IMR-90 (cell line): ENCODE results near the gene TEX2. TPM values are rescaled to one million over a fixed set of nuclear protein-coding genes. Genes with fewer than 3 reads are reported as not detected.

ENCODE experiments used
- ATAC-seq: fragments of 200-7000 bp; cut with Tn5 transposase; 2 replicates; pipeline ENCODE4 v1.9.1; 2020; ENCODE audit warnings: low read depth, mild to moderate bottlenecking, moderate library complexity
- BruUV-seq: library from RNA; stranded (reverse); fragments of 400-500 nt; replicated peaks from 2 replicates; lab custom pipeline; 2021; lab: Mats Ljungman, UMichigan
- CTCF ChIA-PET: fragments of 300-600 bp; formaldehyde crosslinking; extraction: SDS; loops from one replicate; lab custom pipeline; 2021; ENCODE audit warnings: antibody characterized with exemption; lab: Yijun Ruan, JAX
- POLR2A ChIA-PET: fragments of 300-600 bp; sonication (Branson Sonifier 250); formaldehyde crosslinking; loops from one replicate; lab custom pipeline; 2022; ENCODE audit warnings: antibody characterized with exemption; ENCODE audit not compliant: unreplicated experiment; lab: Charles Lee
- DNase-seq: peaks from one replicate; pipeline ENCODE4 v3.0.0; 2013
- H2AFZ ChIP-seq: replicated peaks from 2 replicates; pipeline ENCODE3; 2013; ENCODE audit warnings: low read length, mild to moderate bottlenecking; ENCODE audit not compliant: poor library complexity
- H2AK5ac ChIP-seq: 2 replicates; pipeline ENCODE4 v1.6.1; 2013; ENCODE audit warnings: low read depth, low read length, inconsistent platforms
- H2AK9ac ChIP-seq: replicated peaks from 2 replicates; pipeline ENCODE3; 2013; ENCODE audit warnings: mild to moderate bottlenecking, low read depth, low read length, moderate library complexity; ENCODE audit not compliant: poor library complexity
- H2BK120ac ChIP-seq: 2 replicates; pipeline ENCODE4 v1.6.1; 2013; ENCODE audit warnings: low read depth, low read length, inconsistent platforms
- H2BK15ac ChIP-seq: 3 replicates; pipeline ENCODE4 v1.6.1; 2013; ENCODE audit warnings: low read depth, low read length, inconsistent platforms
- H2BK20ac ChIP-seq: 2 replicates; pipeline ENCODE4 v1.6.1; 2013; ENCODE audit warnings: low read depth, mild to moderate bottlenecking, inconsistent platforms, low read length, moderate library complexity
- H2BK5ac ChIP-seq: 2 replicates; pipeline ENCODE4 v1.6.1; 2013; ENCODE audit warnings: mild to moderate bottlenecking, low read depth, low read length, inconsistent platforms; ENCODE audit not compliant: poor library complexity, severe bottlenecking
- H3K14ac ChIP-seq: replicated peaks from 2 replicates; pipeline ENCODE4 v1.6.1; 2013; ENCODE audit warnings: low read depth, low read length, inconsistent platforms
- H3K18ac ChIP-seq: 2 replicates; pipeline ENCODE4 v1.6.1; 2013; ENCODE audit warnings: low read depth, low read length, control low read depth
- H3K23ac ChIP-seq: 2 replicates; pipeline ENCODE4 v1.6.1; 2013; ENCODE audit warnings: low read depth, low read length, inconsistent platforms
- H3K27ac ChIP-seq: 2 replicates; pipeline ENCODE4 v1.5.1; 2013; ENCODE audit warnings: mild to moderate bottlenecking, control low read depth, low read length; ENCODE audit not compliant: insufficient read depth
- H3K27me3 ChIP-seq: 2 replicates; pipeline ENCODE4 v1.6.1; 2013; ENCODE audit warnings: low read length; ENCODE audit not compliant: control insufficient read depth, insufficient read depth
- H3K36me3 ChIP-seq: 2 replicates; pipeline ENCODE4 v1.6.1; 2013; ENCODE audit warnings: low read length, mixed read lengths; ENCODE audit not compliant: control insufficient read depth, insufficient read depth
- H3K4ac ChIP-seq: 2 replicates; pipeline ENCODE4 v1.6.1; 2013; ENCODE audit warnings: low read depth, low read length, inconsistent platforms
- H3K4me1 ChIP-seq: 2 replicates; pipeline ENCODE4 v1.6.1; 2013; ENCODE audit warnings: low read length, mixed read lengths; ENCODE audit not compliant: control insufficient read depth, insufficient read depth
- H3K4me2 ChIP-seq: 2 replicates; pipeline ENCODE4 v1.6.1; 2013; ENCODE audit warnings: low read depth, mild to moderate bottlenecking, control low read depth, low read length, moderate library complexity
- H3K4me3 ChIP-seq: 2 replicates; pipeline ENCODE4 v1.5.1; 2013; ENCODE audit warnings: low read depth, mild to moderate bottlenecking, control low read depth, low read length, moderate library complexity; ENCODE audit not compliant: insufficient read depth
- H3K56ac ChIP-seq: 2 replicates; pipeline ENCODE4 v1.6.1; 2013; ENCODE audit warnings: low read length, inconsistent platforms; ENCODE audit not compliant: insufficient read depth; ENCODE audit errors: extremely low read depth
- H3K79me1 ChIP-seq, 2 experiments: 2 replicates each; pipeline ENCODE4 v1.6.1; 2013; ENCODE audit warnings: low read length in 2 of 2, inconsistent platforms in 1 of 2, low read depth in 1 of 2
- H3K9ac ChIP-seq: 2 replicates; pipeline ENCODE4 v1.6.1; 2013; ENCODE audit warnings: low read depth, low read length, control low read depth
- H3K9me1 ChIP-seq: 2 replicates; pipeline ENCODE4 v1.6.1; 2013; ENCODE audit warnings: low read length, inconsistent platforms; ENCODE audit not compliant: insufficient read depth
- H3K9me3 ChIP-seq: 2 replicates; pipeline ENCODE4 v1.6.1; 2013; ENCODE audit warnings: low read length; ENCODE audit not compliant: control insufficient read depth, insufficient read depth
- H4K20me1 ChIP-seq: 2 replicates; pipeline ENCODE4 v1.6.1; 2013; ENCODE audit warnings: low read length, inconsistent platforms; ENCODE audit not compliant: insufficient read depth
- H4K5ac ChIP-seq: 2 replicates; pipeline ENCODE4 v1.6.1; 2013; ENCODE audit warnings: mild to moderate bottlenecking, low read depth, low read length, control low read depth
- H4K8ac ChIP-seq, 2 experiments: 2 replicates each; pipeline ENCODE4 v1.6.1; 2013; ENCODE audit warnings: low read depth in 2 of 2, low read length in 2 of 2, control low read depth in 1 of 2, inconsistent platforms in 1 of 2
- H4K91ac ChIP-seq: 2 replicates; pipeline ENCODE4 v1.6.1; 2013; ENCODE audit warnings: low read depth, low read length, inconsistent platforms; ENCODE audit not compliant: insufficient read depth
- MAZ ChIP-seq: IDR thresholded peaks from 2 replicates; pipeline ENCODE4 v1.6.1; 2012; ENCODE audit warnings: low read depth, mild to moderate bottlenecking, low read length, improper control_type of control experiment, moderate library complexity, borderline replicate concordance
- NFE2L2 ChIP-seq: fragments of 150-350 bp; IDR thresholded peaks from 2 replicates; pipeline ENCODE4 v1.6.1; 2016; ENCODE audit warnings: low read depth, mild to moderate bottlenecking, low read length
- RCOR1 ChIP-seq: IDR thresholded peaks from 2 replicates; pipeline ENCODE4 v1.6.1; 2012; ENCODE audit warnings: mild to moderate bottlenecking, low read length, improper control_type of control experiment; ENCODE audit not compliant: insufficient replicate concordance
- RFX5 ChIP-seq: IDR thresholded peaks from 2 replicates; pipeline ENCODE4 v1.8.0; 2012; ENCODE audit warnings: low read depth, mild to moderate bottlenecking, low read length, moderate library complexity
- SMC3 ChIP-seq: fragments of 150-350 bp; IDR thresholded peaks from 2 replicates; pipeline ENCODE4 v1.6.1; 2016; ENCODE audit warnings: low read depth, mild to moderate bottlenecking, antibody characterized with exemption, low read length, moderate library complexity
- WGBS, 2 experiments: methylation state at CpG; one replicate each; pipeline versions ENCODE4 v1.1.5 to v1.1.7; 2013; ENCODE audit warnings: missing lambda C conversion rate in 2 of 2; ENCODE audit not compliant: insufficient read length in 1 of 2; ENCODE audit errors: extremely low coverage in 2 of 2; 5-methylcytosine and 5-hydroxymethylcytosine counted together
- dilution Hi-C: fragments of 300-500 bp; cut with HindIII; formaldehyde crosslinking; loops from one replicate; pipeline ENCODE4 v1.14.3; 2018; ENCODE audit warnings: low sequenced_read_pairs; ENCODE audit not compliant: unreplicated experiment
- in situ Hi-C: fragments of 300-500 bp; cut with MboI; formaldehyde crosslinking; loops from 3 replicates; pipeline ENCODE4 v1.14.3; 2019; ENCODE audit warnings: low sequenced_read_pairs, inconsistent platforms, mixed read lengths
- intact Hi-C: fragments of 100-400 bp; cut with micrococcal nuclease; formaldehyde crosslinking; loops from 2 replicates; pipeline ENCODE4 v1.10.0; 2022
- polyA plus RNA-seq, 3 experiments: library from polyadenylated mRNA; depleted of rRNA; stranded (reverse); fragments of >200 nt; gene quantifications; 2 replicates each; pipeline ENCODE4 v1.2.3, GENCODE V29; 2012; ENCODE audit warnings: low replicate concordance in 1 of 3
- total RNA-seq: library from RNA; depleted of rRNA; stranded (reverse); fragments of >200 nt; gene quantifications from 2 replicates; pipeline ENCODE4 v1.2.3, GENCODE V29; 2012

Gene TEX2
- total and polyA plus RNA-seq, 2 of the 4 experiments (the other 2 are of a cell fraction) = 18.2 to 21.9 TPM

- H4K5ac ChIP-seq = no peak overlapping the region
- dilution Hi-C loops = no loop called here
- H3K4ac ChIP-seq = peak overlapping the region; percentile 28
- peak overlapping the region; percentile 69 for H3K56ac ChIP-seq
- in situ Hi-C loops = loop anchor here (5.0 kb wide), 1 partner anchor 62 kb away; no protein-coding TSS in a partner anchor
- no peak overlapping the region; the same call in 2 of the 3 replicates for H2BK15ac ChIP-seq
- ChIA-PET POLR2A (interaction anchor here (0.6 kb wide), 1 partner anchor 10 kb away, joined by 3 read pairs; no protein-coding TSS in a partner anchor), CTCF (interaction anchor here (0.5 to 0.9 kb wide), 3 partner anchors 80 to 100 kb away, joined by 3 read pairs; no protein-coding TSS in a partner anchor)
- no peak overlapping the region for H2BK20ac ChIP-seq
- H4K91ac ChIP-seq = peak overlapping the region; percentile 0; the same call in 1 of the 2 replicates
- no peaks in the 10 kb centered on the region for H3K9me3 ChIP-seq
- H3K27ac ChIP-seq = peak overlapping the region; percentile 70
- intact Hi-C loops = loop anchor here (5.0 kb wide), 1 partner anchor 47 kb away; no protein-coding TSS in a partner anchor
- H3K9me1 ChIP-seq = peaks cover 3% of the 10 kb centered on the region; the same call in 1 of the 2 replicates
- 0% methylated on average over 3 of the region's 15 CpGs; no CpG with 5 or more reads in 1 of the 2 experiments for WGBS, 2 experiments
- peak overlapping the region; percentile 6 for H2AK9ac ChIP-seq
- BruUV-seq = TSS peak; percentile 42
- H4K20me1 ChIP-seq = peaks cover 5% of the 10 kb centered on the region; the same call in 1 of the 2 replicates
- peak overlapping the region; percentile 61 for H3K14ac ChIP-seq
- TF ChIP-seq NFE2L2 = no peak
- TF ChIP-seq RFX5 = no peak
- no peak for TF ChIP-seq RCOR1
- TF ChIP-seq MAZ = no peak
- no peak for TF ChIP-seq SMC3
- peak overlapping the region; percentile 61 for H3K23ac ChIP-seq
- no peak for DNase-seq
- peak overlapping the region; percentile 80 for H3K9ac ChIP-seq
- peaks cover 6% of the 10 kb centered on the region for H3K4me1 ChIP-seq
- H2BK120ac ChIP-seq = no peak overlapping the region
- peak overlapping the region; percentile 65 for H2BK5ac ChIP-seq
- H3K4me3 ChIP-seq = peak overlapping the region; percentile 88
- peaks cover 17 to 32% of the 10 kb centered on the region in 2 experiments for H3K79me1 ChIP-seq
- H4K8ac ChIP-seq = peak overlapping the region in 1 of 2 experiments; percentile 1; a peak in 1 of 4 replicates
- peak overlapping the region; percentile 94 for H2AFZ ChIP-seq
- H2AK5ac ChIP-seq = no peak overlapping the region
- H3K36me3 ChIP-seq = no peaks in the 10 kb centered on the region
- H3K4me2 ChIP-seq = peak overlapping the region; percentile 77
- no peaks in the 10 kb centered on the region for H3K27me3 ChIP-seq
- H3K18ac ChIP-seq = no peak overlapping the region
- 0 out of 2 replicates have a peak, but pooled peaks have one; percentile 3 for ATAC-seq
These were observed 134.1 kb downstream of the TEX2 start for GRCh38 chr17:64128787-64129514.
